HPDE6-E6E7 (cell line): ENCODE measurements around the gene HABP2.

Source experiments
- DNase-seq: peaks from one replicate; pipeline ENCODE4 v3.0.0; 2011; ENCODE audit warnings: missing footprints; ENCODE audit errors: extremely low spot score

The HABP2 gene

GRCh38 chr10:113631684-113632367, 79.0 kb downstream of the HABP2 start:
- no peak for DNase-seq
